Neural crest cell (in vitro differentiated cells): ENCODE data around the gene SRRM3. TPM values are rescaled to one million over a fixed set of nuclear protein-coding genes. Genes with fewer than 3 reads are reported as not detected.
"Not testable (repeated sequence)": the region's sequence is repeated elsewhere in the genome, so short reads cannot be mapped to it uniquely, and the experiment has no call there.

Experiments
- DNase-seq: peaks from one replicate; pipeline ENCODE4 v3.0.0; 2021; ENCODE audit warnings: low read depth, mixed read lengths, low spot score
- H3K27ac Mint-ChIP-seq: one replicate; pipeline ENCODE4 v1.8.0; 2021; ENCODE audit warnings: mild to moderate bottlenecking, mixed read lengths; ENCODE audit not compliant: unreplicated experiment
- H3K27me3 Mint-ChIP-seq: 2 replicates; pipeline ENCODE4 v1.8.0; 2021; ENCODE audit warnings: low read depth, mild to moderate bottlenecking, mixed read lengths
- H3K36me3 Mint-ChIP-seq: 2 replicates; pipeline ENCODE4 v1.8.0; 2021; ENCODE audit warnings: low read depth, mild to moderate bottlenecking, mixed read lengths
- H3K4me1 Mint-ChIP-seq: 2 replicates; pipeline ENCODE4 v1.8.0; 2021; ENCODE audit warnings: mixed read lengths
- H3K4me3 Mint-ChIP-seq: one replicate; pipeline ENCODE4 v1.8.0; 2021; ENCODE audit warnings: mild to moderate bottlenecking, mixed read lengths
- H3K9me3 Mint-ChIP-seq: 2 replicates; pipeline ENCODE4 v1.8.0; 2021; ENCODE audit warnings: mixed read lengths
- total RNA-seq: library from RNA; stranded (reverse); gene quantifications from 2 replicates; pipeline ENCODE4 v1.2.1, GENCODE V29; 2021
- TF ChIP-seq, protein P1 (sequence below): fragments of 200-600 bp; sonication (generic); conservative IDR thresholded peaks from 2 replicates; pipeline ENCODE4 v1.5.0; 2021; ENCODE audit warnings: antibody characterized with exemption, mild to moderate bottlenecking

SRRM3 gene
- total RNA-seq, 1 donor from 2014 or later = 4.9 TPM

DNA sequence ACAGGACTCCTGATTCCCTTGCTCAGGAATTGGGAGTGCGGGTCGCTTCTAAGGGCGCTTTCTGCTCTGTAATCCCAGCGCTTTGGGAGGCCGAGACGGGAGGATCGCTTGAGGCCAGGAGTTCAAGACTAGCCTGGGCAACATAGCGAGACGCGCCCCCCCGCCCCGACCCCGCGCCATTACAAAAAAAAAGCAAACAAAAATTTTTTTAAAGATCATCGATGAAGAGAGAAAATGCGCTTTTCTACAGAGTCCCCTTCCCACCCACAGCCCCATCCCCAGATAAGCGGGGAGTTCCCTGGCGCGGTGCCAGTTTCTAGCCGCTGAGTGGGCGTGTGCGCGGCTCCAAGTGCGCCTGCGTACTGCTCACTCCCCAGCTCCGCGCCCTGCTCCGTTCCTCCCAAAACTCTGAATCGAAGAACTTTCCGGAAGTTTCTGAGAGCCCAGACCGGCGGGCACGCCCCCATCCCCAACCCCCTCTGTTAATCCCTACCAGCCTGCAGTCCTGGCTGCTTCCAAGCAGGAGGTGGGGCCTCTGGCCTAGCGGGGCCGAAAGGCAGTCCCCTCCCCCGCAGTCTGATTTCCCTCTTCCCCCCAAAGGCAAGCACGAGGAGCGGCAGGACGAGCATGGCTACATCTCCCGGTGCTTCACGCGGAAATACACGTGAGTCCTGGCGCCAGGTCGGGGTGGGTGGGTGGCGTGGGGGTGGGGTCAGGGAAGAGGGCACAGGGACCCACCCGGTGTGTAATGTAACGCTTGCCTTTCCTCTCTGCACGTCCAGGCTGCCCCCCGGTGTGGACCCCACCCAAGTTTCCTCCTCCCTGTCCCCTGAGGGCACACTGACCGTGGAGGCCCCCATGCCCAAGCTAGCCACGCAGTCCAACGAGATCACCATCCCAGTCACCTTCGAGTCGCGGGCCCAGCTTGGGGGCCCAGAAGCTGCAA is 101.8 kb downstream of the SRRM3 start:
- Mint-ChIP-seq H3K36me3 (no peaks in the 10 kb centered on the region), H3K4me3 (peak overlapping the region; percentile 91), H3K27ac (peak overlapping the region; percentile 50)

DNA sequence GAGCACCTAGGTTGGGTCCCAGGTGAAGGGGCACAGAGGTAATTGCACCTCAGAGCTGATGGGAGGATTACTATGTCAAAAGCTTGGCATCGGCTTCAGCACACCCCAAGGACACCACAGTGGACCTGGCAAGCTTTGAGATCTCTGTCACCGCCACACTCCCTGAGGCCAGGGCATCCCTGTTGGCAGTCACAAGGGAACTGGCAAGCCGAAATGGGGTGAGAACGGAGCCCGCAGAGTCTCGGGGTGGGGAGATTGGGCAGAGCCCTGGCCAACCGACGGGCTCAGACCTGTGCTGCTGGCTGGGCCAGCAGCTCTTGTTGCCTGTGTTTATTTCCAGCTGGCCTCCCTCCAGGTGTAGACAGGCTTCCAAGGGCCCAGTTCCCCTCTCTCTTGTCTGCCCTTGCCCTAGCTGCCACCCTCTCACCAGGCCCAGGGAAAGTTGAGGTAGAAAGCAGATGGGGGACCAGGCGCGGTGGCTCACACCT is 103.2 kb downstream of the SRRM3 start:
- no peak overlapping the region for H3K4me3 Mint-ChIP-seq
- H3K27me3 Mint-ChIP-seq = peaks cover 11% of the 10 kb centered on the region
- H3K27ac Mint-ChIP-seq = no peak overlapping the region

More for the DNA sequence above, 101.8 kb downstream of the SRRM3 start:
- Mint-ChIP-seq H3K9me3 (no peaks in the 10 kb centered on the region), H3K27me3 (peaks cover 11% of the 10 kb centered on the region), H3K4me1 (peaks cover 26% of the 10 kb centered on the region)
- peak; percentile 70 for DNase-seq
- TF ChIP-seq, protein P1, sequence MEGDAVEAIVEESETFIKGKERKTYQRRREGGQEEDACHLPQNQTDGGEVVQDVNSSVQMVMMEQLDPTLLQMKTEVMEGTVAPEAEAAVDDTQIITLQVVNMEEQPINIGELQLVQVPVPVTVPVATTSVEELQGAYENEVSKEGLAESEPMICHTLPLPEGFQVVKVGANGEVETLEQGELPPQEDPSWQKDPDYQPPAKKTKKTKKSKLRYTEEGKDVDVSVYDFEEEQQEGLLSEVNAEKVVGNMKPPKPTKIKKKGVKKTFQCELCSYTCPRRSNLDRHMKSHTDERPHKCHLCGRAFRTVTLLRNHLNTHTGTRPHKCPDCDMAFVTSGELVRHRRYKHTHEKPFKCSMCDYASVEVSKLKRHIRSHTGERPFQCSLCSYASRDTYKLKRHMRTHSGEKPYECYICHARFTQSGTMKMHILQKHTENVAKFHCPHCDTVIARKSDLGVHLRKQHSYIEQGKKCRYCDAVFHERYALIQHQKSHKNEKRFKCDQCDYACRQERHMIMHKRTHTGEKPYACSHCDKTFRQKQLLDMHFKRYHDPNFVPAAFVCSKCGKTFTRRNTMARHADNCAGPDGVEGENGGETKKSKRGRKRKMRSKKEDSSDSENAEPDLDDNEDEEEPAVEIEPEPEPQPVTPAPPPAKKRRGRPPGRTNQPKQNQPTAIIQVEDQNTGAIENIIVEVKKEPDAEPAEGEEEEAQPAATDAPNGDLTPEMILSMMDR = no peak

DNA sequence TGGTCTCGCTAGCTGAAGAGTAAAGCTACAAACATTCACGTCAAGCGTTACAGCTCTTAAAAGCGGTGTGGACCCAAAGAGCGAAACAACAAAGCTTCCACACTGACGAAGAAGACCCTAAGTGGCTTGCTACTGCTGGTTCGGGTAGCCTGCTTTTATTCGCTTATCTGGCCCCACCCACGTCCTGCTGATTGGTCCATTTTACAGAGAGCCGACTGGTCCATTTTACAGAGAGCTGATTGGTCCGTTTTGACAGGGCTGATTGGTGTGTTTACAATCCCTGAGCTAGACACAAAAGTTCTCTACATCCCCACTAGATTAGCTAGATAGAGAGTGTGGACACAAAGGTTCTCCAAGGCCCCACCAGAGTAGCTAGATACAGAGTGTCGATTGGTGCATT is 107.2 kb downstream of the SRRM3 start:
- H3K27ac Mint-ChIP-seq, H3K9me3 Mint-ChIP-seq, H3K27me3 Mint-ChIP-seq, H3K36me3 Mint-ChIP-seq, H3K4me3 Mint-ChIP-seq, DNase-seq: not testable (repeated sequence)
- H3K4me1 Mint-ChIP-seq = peaks cover 21% of the 10 kb centered on the region

More for the DNA sequence above, 103.2 kb downstream of the SRRM3 start:
- peaks cover 26% of the 10 kb centered on the region for H3K4me1 Mint-ChIP-seq
- DNase-seq = no peak
- H3K36me3 Mint-ChIP-seq = no peaks in the 10 kb centered on the region
- H3K9me3 Mint-ChIP-seq = no peaks in the 10 kb centered on the region
- TF ChIP-seq, protein P1 = no peak

DNA sequence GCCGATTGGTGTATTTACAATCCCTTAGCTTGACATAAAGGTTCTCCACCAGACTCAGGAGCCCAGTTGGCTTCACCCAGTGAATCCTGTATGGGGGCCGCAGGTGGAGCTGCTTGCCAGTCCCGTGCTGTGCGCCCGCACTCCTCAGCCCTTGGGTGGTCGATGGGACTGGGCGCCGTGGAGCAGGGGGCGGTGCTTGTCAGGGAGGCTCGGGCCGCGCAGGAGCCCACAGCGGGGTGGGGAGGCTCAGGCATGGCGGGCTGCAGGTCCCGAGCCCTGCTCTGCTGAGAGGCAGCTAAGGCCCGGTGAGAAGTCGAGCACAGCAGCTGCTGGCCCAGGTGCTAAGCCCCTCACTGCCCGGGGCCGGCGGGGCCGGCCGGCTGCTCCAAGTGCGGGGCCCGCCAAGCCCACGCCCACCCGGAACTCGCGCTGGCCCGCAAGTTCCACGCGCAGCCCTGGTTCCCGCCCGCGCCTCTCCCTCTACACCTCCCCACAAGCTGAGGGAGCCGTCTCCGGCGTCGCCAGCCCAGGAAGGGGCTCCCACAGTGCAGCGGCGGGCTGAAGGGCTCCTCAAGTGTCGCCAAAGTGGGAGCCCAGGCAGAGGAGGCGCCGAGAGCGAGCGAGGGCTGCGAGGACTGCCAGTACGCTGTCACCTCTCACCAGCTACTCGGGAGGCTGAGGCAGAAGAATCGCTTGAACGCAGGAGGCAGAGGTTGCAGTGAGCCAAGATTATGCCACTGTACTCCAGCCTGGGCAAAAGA is 107.8 kb downstream of the SRRM3 start:
- not testable (repeated sequence) for H3K27me3 Mint-ChIP-seq
- peaks cover 19% of the 10 kb centered on the region for H3K4me1 Mint-ChIP-seq

DNA sequence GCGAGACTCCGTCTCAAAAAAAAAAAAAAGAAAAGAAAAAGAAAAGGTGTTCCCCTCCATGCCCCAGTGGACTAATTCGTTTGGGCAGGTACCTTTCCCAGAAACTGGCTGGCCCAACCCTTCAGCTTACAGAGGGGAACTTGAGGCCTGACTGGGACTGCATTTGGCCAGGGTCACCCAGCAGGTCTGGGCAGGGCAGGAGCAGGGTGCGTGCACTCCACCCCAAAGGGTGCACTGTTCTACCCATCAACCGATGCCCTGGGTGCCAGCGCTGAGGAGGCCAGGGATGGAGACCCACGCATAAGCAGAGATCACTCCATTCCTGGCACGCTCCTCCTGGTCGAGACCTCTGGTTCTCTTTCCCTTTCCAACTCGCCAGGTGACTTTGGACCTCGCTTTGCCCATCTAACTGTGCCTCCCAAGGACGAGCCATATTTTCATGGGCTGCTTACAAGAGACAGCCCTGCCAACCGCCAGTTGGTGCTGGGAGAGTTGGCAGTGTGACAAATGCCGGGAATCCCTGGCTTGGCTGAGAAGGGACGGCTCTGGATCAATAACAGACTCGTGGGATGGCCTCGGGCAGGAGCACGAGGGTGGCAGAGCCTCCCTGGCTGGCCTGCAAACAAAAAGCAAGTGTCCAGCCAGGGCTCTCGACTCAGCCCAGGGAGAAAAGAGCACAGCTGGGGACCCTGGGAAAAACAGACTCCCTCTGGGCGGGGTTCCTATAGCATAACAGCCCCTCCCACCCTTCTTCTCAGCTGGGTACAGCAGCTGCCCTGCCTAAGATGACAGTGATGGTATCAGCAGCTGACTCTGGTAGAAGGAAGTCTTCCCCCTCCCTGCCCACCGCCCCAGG is 108.6 kb downstream of the SRRM3 start:
- H3K4me1 Mint-ChIP-seq = peaks cover 19% of the 10 kb centered on the region
- no peaks in the 10 kb centered on the region for H3K36me3 Mint-ChIP-seq
- no peak overlapping the region for H3K4me3 Mint-ChIP-seq
- no peak for DNase-seq
- H3K27ac Mint-ChIP-seq = peak overlapping the region; percentile 43
- H3K9me3 Mint-ChIP-seq = no peaks in the 10 kb centered on the region
- TF ChIP-seq, protein P1 = no peak
- H3K27me3 Mint-ChIP-seq = no peaks in the 10 kb centered on the region

More for the DNA sequence above, 107.8 kb downstream of the SRRM3 start:
- not testable (repeated sequence) for H3K4me3 Mint-ChIP-seq, DNase-seq, H3K9me3 Mint-ChIP-seq, H3K27ac Mint-ChIP-seq, H3K36me3 Mint-ChIP-seq

DNA sequence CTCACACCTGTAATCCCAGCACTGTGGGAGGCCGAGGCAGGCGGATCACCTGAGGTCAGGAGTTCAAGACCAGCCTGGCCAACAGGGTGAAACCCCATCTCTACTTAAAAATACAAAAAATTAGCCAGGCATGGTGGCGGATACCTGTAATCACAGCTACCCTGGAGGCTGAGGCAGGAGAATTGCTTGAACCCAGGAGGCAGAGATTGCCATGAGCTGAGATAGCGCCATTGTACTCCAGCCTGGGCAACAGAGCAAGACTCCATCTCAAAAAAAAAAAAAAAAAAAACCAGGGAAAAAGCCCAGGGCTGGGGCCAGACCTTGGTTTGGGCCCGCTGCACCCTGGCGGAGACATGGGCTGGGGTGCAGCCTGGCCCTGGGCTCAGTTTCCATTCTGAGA is 110.1 kb downstream of the SRRM3 start:
- H3K4me1 Mint-ChIP-seq = peaks cover 14% of the 10 kb centered on the region

More for the DNA sequence above, 110.1 kb downstream of the SRRM3 start:
- not testable (repeated sequence) for H3K4me3 Mint-ChIP-seq, DNase-seq, H3K27ac Mint-ChIP-seq, H3K27me3 Mint-ChIP-seq, H3K36me3 Mint-ChIP-seq, H3K9me3 Mint-ChIP-seq
